Measurements from ENCODE around the gene ALDH4A1.

Gene ALDH4A1

DNA sequence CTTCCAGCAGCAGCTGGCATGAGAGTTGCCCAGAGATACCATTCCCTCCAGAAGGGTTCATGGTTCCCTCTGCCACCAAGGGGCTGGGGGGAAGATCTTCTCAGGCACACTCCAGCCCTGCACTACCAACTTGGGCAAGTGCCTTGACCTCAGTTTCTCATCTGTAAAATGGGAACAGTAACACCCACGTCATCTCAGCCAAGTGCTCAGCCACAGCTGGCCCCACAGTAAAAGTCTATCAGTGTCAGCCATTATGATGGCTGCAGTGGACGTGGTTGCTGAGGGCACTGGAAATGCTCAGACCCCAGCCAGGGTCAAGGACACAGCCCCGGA is 26.6 kb downstream of the ALDH4A1 start:
- H3K4me3 ChIP-seq (ENCODE audit: low read length in 2 of 2) = no peak overlapping the region
- H2BK120ac ChIP-seq (ENCODE audit: low read depth, low read length) = no peak overlapping the region
- DNase-seq (ENCODE audit: low spot score) = no peak
- no peak overlapping the region for H3K18ac ChIP-seq (ENCODE audit: low read length)
- H3K23ac ChIP-seq (ENCODE audit: low read depth, low read length, poor library complexity) = no peak overlapping the region
- H3K4me1 ChIP-seq (ENCODE audit: control insufficient read depth in 2 of 2, insufficient read depth in 1 of 2, low read depth in 1 of 2, low read length in 2 of 2) = no peaks in the 10 kb centered on the region
- H3K9ac ChIP-seq (ENCODE audit: low read depth, low read length, poor library complexity) = no peak overlapping the region
- no peak overlapping the region for H3K14ac ChIP-seq (ENCODE audit: low read length)
- H3K79me1 ChIP-seq (ENCODE audit: low read depth, low read length) = peaks cover 3% of the 10 kb centered on the region
- H4K8ac ChIP-seq (ENCODE audit: low read depth, low read length) = no peak overlapping the region
- H3K36me3 ChIP-seq (replicated peaks in 1 of 2; ENCODE audit: control insufficient read depth in 2 of 2, insufficient read depth in 2 of 2, low read length in 2 of 2) = peaks cover 0 to 6% of the 10 kb centered on the region in 2 donors
- H3K4ac ChIP-seq (ENCODE audit: low read length) = no peak overlapping the region
- no peaks in the 10 kb centered on the region for H3K9me3 ChIP-seq (replicated peaks in 1 of 2; ENCODE audit: control insufficient read depth in 2 of 2, insufficient read depth in 1 of 2, low read depth in 1 of 2, low read length in 2 of 2)
- H3K27ac ChIP-seq (replicated peaks; ENCODE audit: low read length) = no peak overlapping the region
- no peak overlapping the region for H2AFZ ChIP-seq (ENCODE audit: low read length)
- no peaks in the 10 kb centered on the region for H3K27me3 ChIP-seq (ENCODE audit: control insufficient read depth in 3 of 3, insufficient read depth in 3 of 3, low read depth in 1 of 3, low read length in 3 of 3)
- WGBS, 2 donors (ENCODE audit: extremely low coverage in 2 of 2, insufficient read length in 2 of 2, insufficient replicate concordance in 1 of 2) = no CpG with 5 or more reads among the region's 3 CpGs
- no peak overlapping the region for H2BK15ac ChIP-seq (ENCODE audit: low read length)
- H3K4me2 ChIP-seq (ENCODE audit: insufficient read depth, low read length, poor library complexity, severe bottlenecking) = no peak overlapping the region
- no peak overlapping the region for H2BK5ac ChIP-seq (ENCODE audit: low read length)
- H2BK12ac ChIP-seq (ENCODE audit: low read length) = no peak overlapping the region
- no peak overlapping the region for H2AK5ac ChIP-seq (ENCODE audit: low read depth, low read length)
- no peak overlapping the region for H4K91ac ChIP-seq (ENCODE audit: low read depth, low read length, poor library complexity)

DNA sequence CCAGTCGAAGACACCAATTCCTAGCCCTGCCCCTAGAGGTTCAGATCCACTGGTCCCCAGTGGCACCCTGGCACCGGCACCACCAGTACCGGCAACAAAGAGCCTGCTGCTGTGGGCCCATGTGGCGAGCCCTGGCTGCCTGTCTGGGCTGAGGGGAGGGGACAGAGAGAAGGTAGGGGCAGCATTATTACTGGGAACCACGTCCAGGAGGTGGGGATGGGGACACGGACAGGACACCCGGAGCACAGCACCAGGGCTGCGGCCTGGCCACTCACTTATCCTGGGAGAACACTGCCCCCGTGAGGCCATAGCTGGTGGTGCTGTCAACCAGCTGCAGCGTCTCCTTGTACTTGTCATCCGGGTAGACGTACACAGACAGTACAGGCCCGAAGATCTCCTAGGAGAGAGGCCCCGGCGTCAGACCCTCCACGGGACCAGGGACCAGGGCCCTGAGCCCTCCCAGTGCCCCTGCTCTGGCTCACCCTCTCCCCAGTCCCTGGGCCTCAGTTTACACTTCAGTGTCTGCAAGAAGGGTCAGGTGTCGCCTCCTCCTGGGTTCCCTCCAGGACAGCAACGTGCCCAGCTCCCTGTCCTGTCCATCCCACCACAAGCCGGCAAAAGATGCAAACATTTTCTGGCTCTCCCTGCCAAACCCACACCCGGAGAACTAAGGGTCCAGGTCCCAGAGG is 27.1 kb downstream of the ALDH4A1 start:
- Histone ChIP-seq H3K27ac (replicated peaks; ENCODE audit: low read length) (no peak overlapping the region), H2BK120ac (ENCODE audit: low read depth, low read length) (no peak overlapping the region), H3K9ac (ENCODE audit: low read depth, low read length, poor library complexity) (no peak overlapping the region), H2AFZ (ENCODE audit: low read length) (peak overlapping the region; percentile 62), H3K9me3 (replicated peaks in 1 of 2; ENCODE audit: control insufficient read depth in 2 of 2, insufficient read depth in 1 of 2, low read depth in 1 of 2, low read length in 2 of 2) (no peaks in the 10 kb centered on the region), H2AK5ac (ENCODE audit: low read depth, low read length) (no peak overlapping the region), H3K4ac (ENCODE audit: low read length) (no peak overlapping the region), H2BK12ac (ENCODE audit: low read length) (no peak overlapping the region), H3K14ac (ENCODE audit: low read length) (no peak overlapping the region), H2BK15ac (ENCODE audit: low read length) (no peak overlapping the region), H2BK5ac (ENCODE audit: low read length) (no peak overlapping the region), H4K8ac (ENCODE audit: low read depth, low read length) (no peak overlapping the region), H4K91ac (ENCODE audit: low read depth, low read length, poor library complexity) (no peak overlapping the region), H3K4me1 (ENCODE audit: control insufficient read depth in 2 of 2, insufficient read depth in 1 of 2, low read depth in 1 of 2, low read length in 2 of 2) (no peaks in the 10 kb centered on the region), H3K79me1 (ENCODE audit: low read depth, low read length) (peaks cover 3% of the 10 kb centered on the region), H3K18ac (ENCODE audit: low read length) (peak overlapping the region; percentile 63), H3K36me3 (replicated peaks in 1 of 2; ENCODE audit: control insufficient read depth in 2 of 2, insufficient read depth in 2 of 2, low read length in 2 of 2) (peaks cover 0 to 6% of the 10 kb centered on the region in 2 donors), H3K4me3 (ENCODE audit: low read length in 2 of 2) (no peak overlapping the region), H3K27me3 (ENCODE audit: control insufficient read depth in 3 of 3, insufficient read depth in 3 of 3, low read depth in 1 of 3, low read length in 3 of 3) (no peaks in the 10 kb centered on the region), H3K23ac (ENCODE audit: low read depth, low read length, poor library complexity) (no peak overlapping the region), H3K4me2 (ENCODE audit: insufficient read depth, low read length, poor library complexity, severe bottlenecking) (no peak overlapping the region)
- peak; percentile 81 for DNase-seq (ENCODE audit: low spot score)
- no CpG with 5 or more reads among the region's 20 CpGs for WGBS, 2 donors (ENCODE audit: extremely low coverage in 2 of 2, insufficient read length in 2 of 2, insufficient replicate concordance in 1 of 2)

GRCh38 chr1:18874600-18874999 is 27.8 kb downstream of the ALDH4A1 start:
- H2BK15ac ChIP-seq (ENCODE audit: low read length) = no peak overlapping the region
- H3K9me3 ChIP-seq (replicated peaks in 1 of 2; ENCODE audit: control insufficient read depth in 2 of 2, insufficient read depth in 1 of 2, low read depth in 1 of 2, low read length in 2 of 2) = no peaks in the 10 kb centered on the region
- H4K91ac ChIP-seq (ENCODE audit: low read depth, low read length, poor library complexity) = no peak overlapping the region
- no peak overlapping the region for H3K27ac ChIP-seq (replicated peaks; ENCODE audit: low read length)
- DNase-seq (ENCODE audit: low spot score) = no peak
- H3K4me1 ChIP-seq (ENCODE audit: control insufficient read depth in 2 of 2, insufficient read depth in 1 of 2, low read depth in 1 of 2, low read length in 2 of 2) = no peaks in the 10 kb centered on the region
- no peak overlapping the region for H2BK12ac ChIP-seq (ENCODE audit: low read length)
- peaks cover 3% of the 10 kb centered on the region for H3K79me1 ChIP-seq (ENCODE audit: low read depth, low read length)
- H2AK5ac ChIP-seq (ENCODE audit: low read depth, low read length) = peak overlapping the region; percentile 11
- no peak overlapping the region for H4K8ac ChIP-seq (ENCODE audit: low read depth, low read length)
- H3K23ac ChIP-seq (ENCODE audit: low read depth, low read length, poor library complexity) = no peak overlapping the region
- H2BK5ac ChIP-seq (ENCODE audit: low read length) = no peak overlapping the region
- no peaks in the 10 kb centered on the region for H3K27me3 ChIP-seq (ENCODE audit: control insufficient read depth in 3 of 3, insufficient read depth in 3 of 3, low read depth in 1 of 3, low read length in 3 of 3)
- no peak overlapping the region for H3K4ac ChIP-seq (ENCODE audit: low read length)
- WGBS, 2 donors (ENCODE audit: extremely low coverage in 2 of 2, insufficient read length in 2 of 2, insufficient replicate concordance in 1 of 2) = no CpG with 5 or more reads among the region's 8 CpGs
- H2AFZ ChIP-seq (ENCODE audit: low read length) = no peak overlapping the region
- peaks cover 0 to 6% of the 10 kb centered on the region in 2 donors for H3K36me3 ChIP-seq (replicated peaks in 1 of 2; ENCODE audit: control insufficient read depth in 2 of 2, insufficient read depth in 2 of 2, low read length in 2 of 2)
- H2BK120ac ChIP-seq (ENCODE audit: low read depth, low read length) = no peak overlapping the region
- H3K9ac ChIP-seq (ENCODE audit: low read depth, low read length, poor library complexity) = no peak overlapping the region
- H3K14ac ChIP-seq (ENCODE audit: low read length) = no peak overlapping the region
- H3K4me2 ChIP-seq (ENCODE audit: insufficient read depth, low read length, poor library complexity, severe bottlenecking) = no peak overlapping the region
- H3K18ac ChIP-seq (ENCODE audit: low read length) = no peak overlapping the region
- H3K4me3 ChIP-seq (ENCODE audit: low read length in 2 of 2) = no peak overlapping the region

- no peak overlapping the region for H2BK5ac ChIP-seq (ENCODE audit: low read length)
- DNase-seq (ENCODE audit: low spot score) = no peak
- peaks cover under 1% of the 10 kb centered on the region for H3K79me1 ChIP-seq (ENCODE audit: low read depth, low read length)
- no peak overlapping the region for H2BK120ac ChIP-seq (ENCODE audit: low read depth, low read length)
- H2BK12ac ChIP-seq (ENCODE audit: low read length) = no peak overlapping the region
- H4K8ac ChIP-seq (ENCODE audit: low read depth, low read length) = no peak overlapping the region
- no peaks in the 10 kb centered on the region for H3K9me3 ChIP-seq (replicated peaks in 1 of 2; ENCODE audit: control insufficient read depth in 2 of 2, insufficient read depth in 1 of 2, low read depth in 1 of 2, low read length in 2 of 2)
- no peak overlapping the region for H3K27ac ChIP-seq (replicated peaks; ENCODE audit: low read length)
- H3K18ac ChIP-seq (ENCODE audit: low read length) = no peak overlapping the region
- no peak overlapping the region for H3K4ac ChIP-seq (ENCODE audit: low read length)
- WGBS, 2 donors (ENCODE audit: extremely low coverage in 2 of 2, insufficient read length in 2 of 2, insufficient replicate concordance in 1 of 2) = no CpG with 5 or more reads among the region's 6 CpGs
- H3K9ac ChIP-seq (ENCODE audit: low read depth, low read length, poor library complexity) = no peak overlapping the region
- no peaks in the 10 kb centered on the region for H3K27me3 ChIP-seq (ENCODE audit: control insufficient read depth in 3 of 3, insufficient read depth in 3 of 3, low read depth in 1 of 3, low read length in 3 of 3)
- H2BK15ac ChIP-seq (ENCODE audit: low read length) = no peak overlapping the region
- no peak overlapping the region for H3K4me2 ChIP-seq (ENCODE audit: insufficient read depth, low read length, poor library complexity, severe bottlenecking)
- H3K36me3 ChIP-seq (replicated peaks in 1 of 2; ENCODE audit: control insufficient read depth in 2 of 2, insufficient read depth in 2 of 2, low read length in 2 of 2) = peaks cover 0 to 6% of the 10 kb centered on the region in 2 donors
- H2AK5ac ChIP-seq (ENCODE audit: low read depth, low read length) = no peak overlapping the region
- no peak overlapping the region for H4K91ac ChIP-seq (ENCODE audit: low read depth, low read length, poor library complexity)
- no peak overlapping the region for H3K14ac ChIP-seq (ENCODE audit: low read length)
- no peaks in the 10 kb centered on the region for H3K4me1 ChIP-seq (ENCODE audit: control insufficient read depth in 2 of 2, insufficient read depth in 1 of 2, low read depth in 1 of 2, low read length in 2 of 2)
- no peak overlapping the region for H3K4me3 ChIP-seq (ENCODE audit: low read length in 2 of 2)
- no peak overlapping the region for H3K23ac ChIP-seq (ENCODE audit: low read depth, low read length, poor library complexity)
- no peak overlapping the region for H2AFZ ChIP-seq (ENCODE audit: low read length)
Measured at GRCh38 chr1:18874036-18874435, 28.3 kb downstream of the ALDH4A1 start.
